HCT116 (cell line): ENCODE measurements around the gene ARL11. TPM values are rescaled to one million over a fixed set of nuclear protein-coding genes. Genes with fewer than 3 reads are reported as not detected.

Experiments
- ATAC-seq: fragments of 200-7000 bp; cut with Tn5 transposase; 2 replicates; pipeline ENCODE4 v1.9.1; 2020; ENCODE audit warnings: mild to moderate bottlenecking, moderate library complexity
- BruUV-seq: library from RNA; stranded (reverse); fragments of 400-500 nt; replicated peaks from 2 replicates; lab custom pipeline; 2021; lab: Mats Ljungman, UMichigan
- CTCF ChIA-PET: fragments of 300-600 bp; sonication (Branson Sonifier 250); formaldehyde crosslinking; loops from one replicate; lab custom pipeline; 2021; ENCODE audit warnings: antibody characterized with exemption; lab: Charles Lee
- POLR2A ChIA-PET: fragments of 300-600, 350-600 bp; sonication (Branson Sonifier 250); formaldehyde crosslinking; loops from one replicate; lab custom pipeline; 2021; ENCODE audit warnings: antibody characterized with exemption; lab: Charles Lee
- RAD21 ChIA-PET, 2 experiments: fragments of 300-600 bp; sonication (Branson Sonifier 250); formaldehyde crosslinking; loops; one replicate each; lab custom pipeline; 2023; ENCODE audit warnings: low total read pairs in 2 of 2; ENCODE audit not compliant: uncharacterized antibody in 2 of 2, unreplicated experiment in 2 of 2, low non-redundant PET in 1 of 2; lab: Charles Lee
- DNase-seq: peaks from one replicate; pipeline ENCODE4 v3.0.0-alpha.2; 2010; ENCODE audit warnings: low read depth, low spot score
- H2AFZ ChIP-seq: fragments of 200-600 bp; shearing (Covaris generic), sonication (generic); 2 replicates; pipeline ENCODE4 v1.6.1; 2017; ENCODE audit warnings: low read depth, mixed run types, mixed read lengths, antibody characterized with exemption, low read length; ENCODE audit not compliant: poor library complexity, severe bottlenecking
- H3K27ac ChIP-seq: 2 replicates; pipeline ENCODE4 v1.5.1; 2012; ENCODE audit warnings: low read depth, low read length
- H3K27me3 ChIP-seq: fragments of 200-600 bp; sonication (generic); 2 replicates; pipeline ENCODE4 v1.6.1; 2016; ENCODE audit warnings: mixed run types, low read length, mixed read lengths; ENCODE audit not compliant: insufficient read depth
- H3K36me3 ChIP-seq, 2 experiments: fragments of 200-500 bp in 1 of 2; fragments of 200-600 bp in 1 of 2; sonication (Bioruptor generic) in 1 of 2; sonication (generic) in 1 of 2; 2 replicates each; pipeline versions ENCODE4 v1.5.1 to v1.6.1; 2014 to 2016; ENCODE audit warnings: low read length in 2 of 2, inconsistent platforms in 1 of 2, mixed read lengths in 1 of 2, mixed run types in 1 of 2; ENCODE audit not compliant: insufficient read depth in 2 of 2, control insufficient read depth in 1 of 2
- H3K4me1 ChIP-seq, 2 experiments: fragments of 200-600 bp in 1 of 2; sonication (generic) in 1 of 2; 2 replicates each; pipeline versions ENCODE4 v1.5.1 to v1.6.1; 2012 to 2017; ENCODE audit warnings: low read length in 2 of 2, inconsistent platforms in 1 of 2, mild to moderate bottlenecking in 1 of 2, mixed read lengths in 1 of 2, mixed run types in 1 of 2, moderate library complexity in 1 of 2; ENCODE audit not compliant: insufficient read depth in 2 of 2, control insufficient read depth in 1 of 2
- H3K4me2 ChIP-seq: fragments of 200-600 bp; sonication (generic); 2 replicates; pipeline ENCODE4 v1.6.1; 2017; ENCODE audit warnings: mixed run types, low read length, mixed read lengths
- H3K4me3 ChIP-seq, 2 experiments: fragments of 200-600 bp in 1 of 2; sonication (generic) in 1 of 2; replicated peaks in 1 of 2; 2 replicates each; pipeline ENCODE4 v1.5.1; 2011 to 2016; ENCODE audit warnings: low read length in 2 of 2, control low read depth in 1 of 2, low read depth in 1 of 2, mild to moderate bottlenecking in 1 of 2, mixed read lengths in 1 of 2, mixed run types in 1 of 2
- H3K79me2 ChIP-seq: fragments of 200-600 bp; sonication (generic); 2 replicates; pipeline ENCODE4 v1.6.1; 2017; ENCODE audit warnings: mild to moderate bottlenecking, mixed run types, low read length, moderate library complexity, mixed read lengths; ENCODE audit not compliant: insufficient read depth
- H3K9ac ChIP-seq: fragments of 200-600 bp; sonication (generic); 2 replicates; pipeline ENCODE4 v1.6.1; 2016; ENCODE audit warnings: low read length, mixed read lengths
- H3K9me2 ChIP-seq: fragments of 200-600 bp; sonication (generic), shearing (Covaris generic); 2 replicates; pipeline ENCODE4 v1.6.1; 2017; ENCODE audit warnings: mixed run types, mild to moderate bottlenecking, moderate library complexity; ENCODE audit not compliant: insufficient read depth
- H3K9me3 ChIP-seq, 2 experiments: fragments of 200-500 bp in 1 of 2; fragments of 200-600 bp in 1 of 2; sonication (Bioruptor generic) in 1 of 2; sonication (generic) in 1 of 2; 2 replicates each; pipeline ENCODE4 v1.6.1; 2014 to 2017; ENCODE audit warnings: low read length in 2 of 2, mixed read lengths in 2 of 2, inconsistent platforms in 1 of 2, low read depth in 1 of 2, mild to moderate bottlenecking in 1 of 2, mixed run types in 1 of 2, moderate library complexity in 1 of 2; ENCODE audit not compliant: control insufficient read depth in 1 of 2, insufficient read depth in 1 of 2
- H4K20me1 ChIP-seq: fragments of 200-600 bp; sonication (generic), shearing (Covaris generic); 2 replicates; pipeline ENCODE4 v1.6.1; 2017; ENCODE audit warnings: mixed run types, mild to moderate bottlenecking, moderate library complexity; ENCODE audit not compliant: insufficient read depth
- CEBPB ChIP-seq: IDR thresholded peaks from 2 replicates; pipeline ENCODE4 v1.6.1; 2012; ENCODE audit warnings: low read depth
- EGR1 ChIP-seq: IDR thresholded peaks from 2 replicates; pipeline ENCODE4 v1.6.1; 2012; ENCODE audit warnings: low read depth
- ELF1 ChIP-seq: IDR thresholded peaks from 2 replicates; pipeline ENCODE4 v1.6.1; 2012; ENCODE audit warnings: low read depth, borderline replicate concordance
- FOSL1 ChIP-seq: IDR thresholded peaks from 2 replicates; pipeline ENCODE4 v1.6.1; 2012; ENCODE audit warnings: low read depth
- JUND ChIP-seq: IDR thresholded peaks from 2 replicates; pipeline ENCODE4 v1.6.1; 2012
- POLR2A ChIP-seq: IDR thresholded peaks from 2 replicates; pipeline ENCODE4 v1.7.0; 2011; ENCODE audit warnings: borderline replicate concordance; ENCODE audit not compliant: insufficient read depth, insufficient read length; ENCODE audit errors: extremely low read depth
- SIN3A ChIP-seq: IDR thresholded peaks from 2 replicates; pipeline ENCODE4 v1.6.1; 2012; ENCODE audit warnings: low read depth
- SP1 ChIP-seq: IDR thresholded peaks from 2 replicates; pipeline ENCODE4 v1.6.1; 2012; ENCODE audit warnings: low read depth
- SRF ChIP-seq: IDR thresholded peaks from 2 replicates; pipeline ENCODE4 v1.6.1; 2012; ENCODE audit warnings: low read depth
- TCF7L2 ChIP-seq: IDR thresholded peaks from 2 replicates; pipeline ENCODE4 v1.7.0; 2011; ENCODE audit warnings: borderline replicate concordance, inconsistent platforms; ENCODE audit not compliant: insufficient read depth, insufficient read length; ENCODE audit errors: extremely low read depth
- YY1 ChIP-seq: IDR thresholded peaks from 2 replicates; pipeline ENCODE4 v1.6.1; 2011; ENCODE audit warnings: low read length, low read depth, moderate library complexity, mild to moderate bottlenecking; ENCODE audit not compliant: insufficient replicate concordance; ENCODE audit errors: extremely low read depth
- ZBTB33 ChIP-seq: IDR thresholded peaks from 2 replicates; pipeline ENCODE4 v1.6.1; 2011; ENCODE audit warnings: mild to moderate bottlenecking, low read length, moderate library complexity; ENCODE audit not compliant: insufficient replicate concordance; ENCODE audit errors: extremely low read depth
- ZFX ChIP-seq: fragments of 450-650 bp; IDR thresholded peaks from 2 replicates; pipeline ENCODE4 v1.6.1; 2017
- ZNF274 ChIP-seq: fragments of 200-500 bp; sonication (Bioruptor generic); IDR thresholded peaks from 2 replicates; pipeline ENCODE4 v1.6.1; 2014; ENCODE audit warnings: mild to moderate bottlenecking, low read depth, low read length, inconsistent platforms
- intact Hi-C: fragments of 100-400 bp; cut with micrococcal nuclease; formaldehyde crosslinking; loops from 2 replicates; pipeline ENCODE4 v1.10.0; 2022
- total RNA-seq: library from RNA; stranded (reverse); gene quantifications from one replicate; pipeline ENCODE4 v1.2.1, GENCODE V29; 2021; ENCODE audit not compliant: unreplicated experiment
- TF ChIP-seq, protein P1 (sequence below): IDR thresholded peaks from 2 replicates; pipeline ENCODE4 v1.6.1; 2012
- TF ChIP-seq, protein P2 (sequence below): IDR thresholded peaks from 2 replicates; pipeline ENCODE4 v1.6.1; 2012; ENCODE audit warnings: low read depth

ARL11 gene
- total RNA-seq, 1 experiment from 2014 or later, result not detected

DNA sequence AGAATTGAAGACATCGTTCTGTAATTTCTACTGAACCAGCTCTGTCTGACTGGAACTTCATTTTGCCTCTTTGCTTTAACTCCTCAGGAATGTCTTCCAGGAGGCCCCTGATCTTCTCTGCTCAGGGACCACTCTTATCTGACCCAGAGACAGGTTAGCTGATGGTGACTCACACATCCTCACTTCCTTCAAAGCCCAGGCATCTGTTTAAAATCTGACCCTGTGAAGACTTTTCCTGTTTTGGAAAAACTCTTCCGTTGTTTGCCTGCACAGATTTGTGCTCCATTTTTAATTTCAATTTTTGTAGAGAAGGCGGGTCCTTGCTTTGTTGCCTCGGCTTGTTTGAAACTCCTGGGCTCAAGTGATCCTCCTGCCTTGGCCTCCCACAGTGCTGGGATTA lies 1.6 kb downstream of the ARL11 start (continued):
- TF ChIP-seq TCF7L2 (no peak), CEBPB (no peak), JUND (no peak), FOSL1 (no peak), POLR2A (no peak)

DNA sequence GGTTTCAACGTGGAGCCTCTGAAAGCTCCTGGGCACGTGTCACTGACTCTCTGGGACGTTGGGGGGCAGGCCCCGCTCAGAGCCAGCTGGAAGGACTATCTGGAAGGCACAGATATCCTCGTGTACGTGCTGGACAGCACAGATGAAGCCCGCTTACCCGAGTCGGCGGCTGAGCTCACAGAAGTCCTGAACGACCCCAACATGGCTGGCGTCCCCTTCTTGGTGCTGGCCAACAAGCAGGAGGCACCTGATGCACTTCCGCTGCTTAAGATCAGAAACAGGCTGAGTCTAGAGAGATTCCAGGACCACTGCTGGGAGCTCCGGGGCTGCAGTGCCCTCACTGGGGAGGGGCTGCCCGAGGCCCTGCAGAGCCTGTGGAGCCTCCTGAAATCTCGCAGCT lies 2.3 kb downstream of the ARL11 start:
- H3K4me2 ChIP-seq, result no peak overlapping the region
- ChIA-PET RAD21 (no interaction called here), CTCF (no interaction called here), POLR2A (no interaction called here)
- no peaks in the 10 kb centered on the region for H3K36me3 ChIP-seq
- H3K9ac ChIP-seq, result no peak overlapping the region
- TF ChIP-seq SIN3A (no peak), EGR1 (no peak), ELF1 (no peak), YY1 (no peak), ZBTB33 (no peak), JUND (no peak), SRF (no peak), ZFX (no peak), TCF7L2 (no peak), SP1 (no peak), ZNF274 (no peak), FOSL1 (no peak)
- TF ChIP-seq, protein P1, sequence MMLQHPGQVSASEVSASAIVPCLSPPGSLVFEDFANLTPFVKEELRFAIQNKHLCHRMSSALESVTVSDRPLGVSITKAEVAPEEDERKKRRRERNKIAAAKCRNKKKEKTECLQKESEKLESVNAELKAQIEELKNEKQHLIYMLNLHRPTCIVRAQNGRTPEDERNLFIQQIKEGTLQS, result no peak
- TF ChIP-seq, protein P2, sequence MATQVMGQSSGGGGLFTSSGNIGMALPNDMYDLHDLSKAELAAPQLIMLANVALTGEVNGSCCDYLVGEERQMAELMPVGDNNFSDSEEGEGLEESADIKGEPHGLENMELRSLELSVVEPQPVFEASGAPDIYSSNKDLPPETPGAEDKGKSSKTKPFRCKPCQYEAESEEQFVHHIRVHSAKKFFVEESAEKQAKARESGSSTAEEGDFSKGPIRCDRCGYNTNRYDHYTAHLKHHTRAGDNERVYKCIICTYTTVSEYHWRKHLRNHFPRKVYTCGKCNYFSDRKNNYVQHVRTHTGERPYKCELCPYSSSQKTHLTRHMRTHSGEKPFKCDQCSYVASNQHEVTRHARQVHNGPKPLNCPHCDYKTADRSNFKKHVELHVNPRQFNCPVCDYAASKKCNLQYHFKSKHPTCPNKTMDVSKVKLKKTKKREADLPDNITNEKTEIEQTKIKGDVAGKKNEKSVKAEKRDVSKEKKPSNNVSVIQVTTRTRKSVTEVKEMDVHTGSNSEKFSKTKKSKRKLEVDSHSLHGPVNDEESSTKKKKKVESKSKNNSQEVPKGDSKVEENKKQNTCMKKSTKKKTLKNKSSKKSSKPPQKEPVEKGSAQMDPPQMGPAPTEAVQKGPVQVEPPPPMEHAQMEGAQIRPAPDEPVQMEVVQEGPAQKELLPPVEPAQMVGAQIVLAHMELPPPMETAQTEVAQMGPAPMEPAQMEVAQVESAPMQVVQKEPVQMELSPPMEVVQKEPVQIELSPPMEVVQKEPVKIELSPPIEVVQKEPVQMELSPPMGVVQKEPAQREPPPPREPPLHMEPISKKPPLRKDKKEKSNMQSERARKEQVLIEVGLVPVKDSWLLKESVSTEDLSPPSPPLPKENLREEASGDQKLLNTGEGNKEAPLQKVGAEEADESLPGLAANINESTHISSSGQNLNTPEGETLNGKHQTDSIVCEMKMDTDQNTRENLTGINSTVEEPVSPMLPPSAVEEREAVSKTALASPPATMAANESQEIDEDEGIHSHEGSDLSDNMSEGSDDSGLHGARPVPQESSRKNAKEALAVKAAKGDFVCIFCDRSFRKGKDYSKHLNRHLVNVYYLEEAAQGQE, result no peak
- peaks cover 0 to 6% of the 10 kb centered on the region in 2 experiments; a peak in 1 of 4 replicates for H3K4me1 ChIP-seq
- BruUV-seq, result no TSS peak
- ATAC-seq, result no peak
- no peak overlapping the region for H2AFZ ChIP-seq
- intact Hi-C loops, result no loop called here
- H3K9me2 ChIP-seq, result no peaks in the 10 kb centered on the region
- no peaks in the 10 kb centered on the region for H3K9me3 ChIP-seq
- no peaks in the 10 kb centered on the region for H3K79me2 ChIP-seq
- DNase-seq, result no peak
- no peak overlapping the region for H3K27ac ChIP-seq
- H3K27me3 ChIP-seq, result no peaks in the 10 kb centered on the region
- no peak overlapping the region for H3K4me3 ChIP-seq
- H4K20me1 ChIP-seq, result no peaks in the 10 kb centered on the region
